ENCODE results near the gene ETFDH. TPM values are rescaled to one million over a fixed set of nuclear protein-coding genes. Genes with fewer than 3 reads are reported as not detected.
"Not testable (repeated sequence)": the region's sequence is repeated elsewhere in the genome, so short reads cannot be mapped to it uniquely, and the experiment has no call there.

The ETFDH gene
- total RNA-seq, 1 experiment from 2014 or later = 18.7 TPM

DNA sequence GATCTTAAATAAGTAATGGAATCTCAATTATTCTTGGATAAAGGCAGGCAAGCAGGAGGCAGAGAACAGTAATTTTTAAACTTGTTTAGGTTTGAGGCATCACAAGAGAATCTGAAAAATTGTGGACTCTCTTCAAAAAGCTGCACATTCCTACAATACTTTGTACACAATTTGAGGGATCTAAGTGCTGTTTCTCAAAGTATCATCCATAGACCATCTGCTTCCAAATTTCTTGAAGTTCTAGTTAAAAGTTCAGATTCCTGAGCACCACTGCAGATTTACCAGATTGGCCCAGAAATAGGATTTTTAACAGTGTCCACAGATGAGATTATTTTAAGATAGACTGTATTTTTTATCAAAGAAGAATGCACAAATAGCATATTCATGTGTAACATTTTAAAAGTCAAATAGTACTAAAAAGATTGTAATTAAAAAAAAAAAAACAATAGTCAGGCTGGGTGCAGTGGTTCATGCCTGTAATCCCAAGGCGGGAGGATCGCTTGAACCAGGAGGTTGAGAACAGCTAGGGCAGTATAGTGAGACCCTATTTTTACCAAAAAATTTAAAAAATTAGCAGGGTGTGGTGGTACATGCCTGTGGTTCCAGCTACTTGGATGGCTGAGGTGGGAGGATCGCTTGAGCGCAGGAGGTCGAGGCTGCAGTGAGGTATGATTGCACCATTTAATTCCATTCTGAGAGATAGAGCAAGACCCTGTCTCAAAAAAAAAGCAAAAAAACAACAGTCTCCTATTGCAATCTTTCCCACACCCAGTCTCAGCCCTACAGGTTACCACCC, 82.5 kb downstream of the ETFDH start:
- DNase-seq (ENCODE audit: low spot score) = no peak

DNA sequence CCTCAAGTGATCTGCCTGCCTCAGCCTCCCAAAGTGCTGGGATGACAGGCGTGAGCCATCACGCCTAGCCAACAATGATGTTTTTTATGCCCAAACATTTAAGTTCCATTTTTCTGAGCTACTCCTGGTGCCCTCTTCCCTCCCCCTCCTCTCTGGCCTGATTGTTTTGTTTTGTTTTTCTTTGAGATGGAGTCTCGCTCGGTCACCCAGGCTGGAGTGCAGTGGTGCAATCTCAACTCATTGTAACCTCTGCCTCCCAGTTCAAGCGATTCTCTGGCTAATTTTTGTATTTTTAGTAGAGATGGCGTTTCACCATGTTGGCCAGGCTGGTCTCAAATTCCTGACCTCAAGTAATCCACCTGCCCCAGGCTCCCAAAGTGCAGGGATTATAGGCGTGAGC, 83.7 kb downstream of the ETFDH start:
- not testable (repeated sequence) for DNase-seq (ENCODE audit: low spot score)

GRCh38 chr4:158756588-158756987, 84.5 kb downstream of the ETFDH start:
- DNase-seq (ENCODE audit: low spot score) = no peak

DNA sequence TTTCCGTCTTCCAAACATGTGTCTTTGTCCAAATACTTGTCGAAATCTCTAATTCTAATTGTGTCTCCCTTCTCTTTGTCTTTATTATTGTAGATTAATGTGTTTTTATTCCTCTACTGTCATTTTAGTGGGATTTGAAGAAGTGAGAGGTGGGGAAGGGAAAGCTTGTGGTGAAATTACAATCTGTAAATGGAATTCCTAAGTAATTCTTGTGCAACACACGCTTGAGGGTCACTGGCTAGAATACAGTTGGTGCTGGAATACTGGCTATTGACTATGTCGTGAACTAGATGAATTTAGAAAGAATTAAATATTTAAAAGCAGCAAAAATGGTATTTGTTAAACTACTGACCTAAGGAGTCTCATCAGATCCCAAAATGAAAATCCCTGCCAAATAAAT, 86.0 kb downstream of the ETFDH start:
- DNase-seq (ENCODE audit: low spot score) = no peak

DNA sequence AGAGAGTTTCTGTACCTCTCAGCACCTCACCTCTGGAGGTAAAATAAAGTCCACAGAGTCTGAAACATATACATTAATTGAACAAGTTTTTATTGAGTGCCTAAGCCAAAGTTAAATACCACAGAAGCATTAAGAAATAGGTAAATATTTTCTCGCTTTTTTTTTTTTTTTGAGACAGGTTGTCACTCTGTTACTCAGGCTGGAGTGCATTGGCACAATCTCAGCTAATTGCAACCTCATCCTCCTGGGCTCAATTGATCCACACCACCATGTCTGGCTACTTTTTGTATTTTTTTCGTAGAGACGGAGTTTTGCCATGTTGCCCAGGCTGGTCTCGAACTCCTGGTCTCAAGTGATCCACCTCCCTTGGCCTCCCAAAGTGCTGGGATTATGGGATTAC, 86.6 kb downstream of the ETFDH start:
- DNase-seq (ENCODE audit: low spot score) = no peak

Other genes starting within 250 kb of the ETFDH start
- not detected in 2 replicates for gene RXFP1, start 150.4 kb upstream of the ETFDH start, total RNA-seq (2014; rRNA removed; shearing (Covaris generic))
- 19.0 and 29.8 TPM in 2 replicates for gene C4orf46, start 409 bp upstream of the ETFDH start, total RNA-seq (2014; rRNA removed; shearing (Covaris generic))
- 39.7 and 41.6 TPM in 2 replicates for gene PPID, start 51.1 kb downstream of the ETFDH start, total RNA-seq (2014; rRNA removed; shearing (Covaris generic))
- gene FNIP2, start 96.7 kb downstream of the ETFDH start, total RNA-seq (2014; rRNA removed; shearing (Covaris generic)) = 5.2 and 5.7 TPM in 2 replicates